ENCODE data around the gene SIRPB2. TPM values are rescaled to one million over a fixed set of nuclear protein-coding genes. Genes with fewer than 3 reads are reported as not detected.

Gene SIRPB2
- total and polyA plus RNA-seq, 2 donors (not counting 1 experiment from before 2014, with no cell fraction given) = not detected

GRCh38 chr20:1435337-1435699 lies 55.9 kb downstream of the SIRPB2 start:
- H3K4me2 ChIP-seq (ENCODE audit: extremely low read depth, insufficient read depth, low read length) = no peak overlapping the region

GRCh38 chr20:1434571-1435336 lies 56.5 kb downstream of the SIRPB2 start:
- Histone ChIP-seq H3K36me3 (ENCODE audit: control insufficient read depth, insufficient read depth, low read length) (no peaks in the 10 kb centered on the region), H3K27me3 (ENCODE audit: control insufficient read depth, insufficient read depth, low read length) (no peaks in the 10 kb centered on the region), H3K79me2 (ENCODE audit: control insufficient read depth, insufficient read depth, low read length) (no peaks in the 10 kb centered on the region), H3K9ac (ENCODE audit: insufficient read depth, low read length) (no peak overlapping the region), H4K20me1 (ENCODE audit: control insufficient read depth, extremely low read depth, insufficient read depth, low read length) (no peaks in the 10 kb centered on the region), H3K9me3 (ENCODE audit: control insufficient read depth, insufficient read depth, low read depth, low read length) (no peaks in the 10 kb centered on the region), H3K4me2 (ENCODE audit: extremely low read depth, insufficient read depth, low read length) (peak overlapping the region; percentile 52), H2AFZ (ENCODE audit: low read length) (no peak overlapping the region), H3K27ac (ENCODE audit: insufficient read depth, low read length) (peak overlapping the region; percentile 42), H3K4me3 (replicated peaks in 1 of 4; ENCODE audit: control extremely low read depth in 1 of 4, insufficient read depth in 1 of 4, low read depth in 3 of 4, low read length in 4 of 4) (no peak overlapping the region), H3K4me1 (ENCODE audit: control insufficient read depth, extremely low read depth, insufficient read depth, low read length) (peaks cover 7% of the 10 kb centered on the region)
- peak; percentile 92 to 95 for DNase-seq (ENCODE audit: low read depth in 2 of 2)
- no peak for TF ChIP-seq EZH2 (IDR thresholded peaks at IDR 0.05; ENCODE audit: low read length, missing control alignments)
- TF ChIP-seq CTCF (conservative IDR thresholded peaks at IDR 0.05 in 1 of 2, IDR thresholded peaks at IDR 0.05 in 1 of 2; ENCODE audit: low read depth in 1 of 2, low read length in 2 of 2) = no peak

More at GRCh38 chr20:1435337-1435699, 55.9 kb downstream of the SIRPB2 start:
- H3K27ac ChIP-seq (ENCODE audit: insufficient read depth, low read length) = peak overlapping the region; percentile 42
- H3K36me3 ChIP-seq (ENCODE audit: control insufficient read depth, insufficient read depth, low read length) = no peaks in the 10 kb centered on the region
- H3K9ac ChIP-seq (ENCODE audit: insufficient read depth, low read length) = no peak overlapping the region
- no peaks in the 10 kb centered on the region for H3K27me3 ChIP-seq (ENCODE audit: control insufficient read depth, insufficient read depth, low read length)
- H2AFZ ChIP-seq (ENCODE audit: low read length) = no peak overlapping the region
- H3K4me3 ChIP-seq (replicated peaks in 1 of 4; ENCODE audit: control extremely low read depth in 1 of 4, insufficient read depth in 1 of 4, low read depth in 3 of 4, low read length in 4 of 4) = no peak overlapping the region
- H4K20me1 ChIP-seq (ENCODE audit: control insufficient read depth, extremely low read depth, insufficient read depth, low read length) = no peaks in the 10 kb centered on the region
- no peak for DNase-seq (ENCODE audit: low read depth in 2 of 2)
- H3K9me3 ChIP-seq (ENCODE audit: control insufficient read depth, insufficient read depth, low read depth, low read length) = no peaks in the 10 kb centered on the region
- TF ChIP-seq EZH2 (IDR thresholded peaks at IDR 0.05; ENCODE audit: low read length, missing control alignments) (no peak), CTCF (conservative IDR thresholded peaks at IDR 0.05 in 1 of 2, IDR thresholded peaks at IDR 0.05 in 1 of 2; ENCODE audit: low read depth in 1 of 2, low read length in 2 of 2) (no peak)
- peaks cover 7% of the 10 kb centered on the region for H3K4me1 ChIP-seq (ENCODE audit: control insufficient read depth, extremely low read depth, insufficient read depth, low read length)
- no peaks in the 10 kb centered on the region for H3K79me2 ChIP-seq (ENCODE audit: control insufficient read depth, insufficient read depth, low read length)

- H4K20me1 ChIP-seq (ENCODE audit: control insufficient read depth, extremely low read depth, insufficient read depth, low read length) = no peaks in the 10 kb centered on the region
- no peak overlapping the region for H3K4me3 ChIP-seq (replicated peaks in 1 of 4; ENCODE audit: control extremely low read depth in 1 of 4, insufficient read depth in 1 of 4, low read depth in 3 of 4, low read length in 4 of 4)
- no peaks in the 10 kb centered on the region for H3K27me3 ChIP-seq (ENCODE audit: control insufficient read depth, insufficient read depth, low read length)
- DNase-seq (ENCODE audit: low read depth in 2 of 2) = no peak
- H3K79me2 ChIP-seq (ENCODE audit: control insufficient read depth, insufficient read depth, low read length) = no peaks in the 10 kb centered on the region
- H3K9ac ChIP-seq (ENCODE audit: insufficient read depth, low read length) = no peak overlapping the region
- H3K4me2 ChIP-seq (ENCODE audit: extremely low read depth, insufficient read depth, low read length) = no peak overlapping the region
- H3K9me3 ChIP-seq (ENCODE audit: control insufficient read depth, insufficient read depth, low read depth, low read length) = no peaks in the 10 kb centered on the region
- H3K4me1 ChIP-seq (ENCODE audit: control insufficient read depth, extremely low read depth, insufficient read depth, low read length) = peaks cover 9% of the 10 kb centered on the region
- no peaks in the 10 kb centered on the region for H3K36me3 ChIP-seq (ENCODE audit: control insufficient read depth, insufficient read depth, low read length)
- no peak for TF ChIP-seq CTCF (conservative IDR thresholded peaks at IDR 0.05 in 1 of 2, IDR thresholded peaks at IDR 0.05 in 1 of 2; ENCODE audit: low read depth in 1 of 2, low read length in 2 of 2)
- no peak for TF ChIP-seq EZH2 (IDR thresholded peaks at IDR 0.05; ENCODE audit: low read length, missing control alignments)
- no peak overlapping the region for H2AFZ ChIP-seq (ENCODE audit: low read length)
- H3K27ac ChIP-seq (ENCODE audit: insufficient read depth, low read length) = no peak overlapping the region
These were observed 60.1 kb downstream of the SIRPB2 start for GRCh38 chr20:1431158-1431557.

Data from fibroblast of lung (primary cell).